Lung (tissue), 12 donors: ENCODE measurements around the gene JMJD8. TPM values are rescaled to one million over a fixed set of nuclear protein-coding genes. Genes with fewer than 3 reads are reported as not detected.
A peak's percentile ranks its signal among the peaks of the same experiment; 100 is the strongest.

Experiments
- ATAC-seq: fragments of 200-7000 bp; cut with Tn5 transposase; one replicate; pipeline ENCODE4 v1.9.1; 2020; ENCODE audit warnings: moderate number of reproducible peaks; ENCODE audit not compliant: insufficient read depth, low FRiP score
- DNase-seq, 3 donors: peaks; one replicate each; pipeline ENCODE4 v3.0.0-alpha.2; 2013 to 2017
- H3K27ac ChIP-seq, 2 donors: one replicate each; pipeline ENCODE4 v1.5.1; 2013; ENCODE audit warnings: mild to moderate bottlenecking in 2 of 2, moderate library complexity in 2 of 2, control low read depth in 1 of 2, inconsistent platforms in 1 of 2, low read depth in 1 of 2, low read length in 1 of 2
- H3K27me3 ChIP-seq, 3 donors: one replicate each; pipeline ENCODE4 v1.5.1; 2013; ENCODE audit warnings: low read length in 2 of 3; ENCODE audit not compliant: control insufficient read depth in 3 of 3, insufficient read depth in 3 of 3
- H3K36me3 ChIP-seq, 4 donors: one replicate each; pipeline ENCODE4 v1.5.1; 2013; ENCODE audit warnings: low read length in 4 of 4, mild to moderate bottlenecking in 1 of 4, moderate library complexity in 1 of 4; ENCODE audit not compliant: control insufficient read depth in 4 of 4, insufficient read depth in 4 of 4
- H3K4me1 ChIP-seq, 5 donors: one replicate each; pipeline ENCODE4 v1.5.1; 2013; ENCODE audit warnings: low read length in 5 of 5, mild to moderate bottlenecking in 2 of 5, moderate library complexity in 1 of 5; ENCODE audit not compliant: control insufficient read depth in 5 of 5, insufficient read depth in 5 of 5
- H3K4me3 ChIP-seq: one replicate; pipeline ENCODE4 v1.5.1; 2013; ENCODE audit warnings: mild to moderate bottlenecking, control low read depth, moderate library complexity
- H3K9ac ChIP-seq, 2 donors: one replicate each; pipeline ENCODE4 v1.5.1; 2013; ENCODE audit warnings: low read length in 2 of 2, control low read depth in 1 of 2; ENCODE audit not compliant: insufficient read depth in 1 of 2
- H3K9me3 ChIP-seq, 4 donors: one replicate each; pipeline ENCODE4 v1.5.1; 2013; ENCODE audit warnings: low read length in 3 of 4, mild to moderate bottlenecking in 1 of 4, moderate library complexity in 1 of 4; ENCODE audit not compliant: control insufficient read depth in 4 of 4, insufficient read depth in 3 of 4
- CTCF ChIP-seq: IDR thresholded peaks from 2 replicates; pipeline ENCODE4 v1.5.1; 2012; ENCODE audit warnings: mild to moderate bottlenecking; ENCODE audit errors: control extremely low read depth, extremely low read depth
- WGBS, 2 donors: extraction: QIAGEN DNeasy Blood & Tissue Kit; methylation state at CpG; one replicate each; pipeline ENCODE4 v1.1.7; 2013; 5-methylcytosine and 5-hydroxymethylcytosine counted together
- polyA plus RNA-seq, 2 donors: library from polyadenylated mRNA; stranded (reverse); fragments of 200-250 nt; gene quantifications; one replicate each; pipeline ENCODE4 v1.2.1, GENCODE V29; 2013
- total RNA-seq, 2 donors: library from RNA; depleted of rRNA in 1 of 2; stranded (reverse); fragments of >200 nt in 1 of 2; gene quantifications; one replicate each; pipeline ENCODE4 v1.2.1, GENCODE V29; 2014 to 2021
- donor health status: control.
- donor health status: control.
- donor health status: Bipolar disorder and iron deficiency.
- donor health status: healthy.
- donor health status: DM: yes; HTN: yes; CAD: no.

The JMJD8 gene
- total and polyA plus RNA-seq, 4 donors = 32.5 to 90.3 (median 57.9) TPM

- Histone ChIP-seq H3K4me3 (peak overlapping the region; percentile 72), H3K4me1 (peaks cover 4 to 32% (median 25%) of the 10 kb centered on the region in 5 donors), H3K27me3 (no peaks in the 10 kb centered on the region), H3K9me3 (no peaks in the 10 kb centered on the region), H3K36me3 (peaks cover 3 to 33% (median 22%) of the 10 kb centered on the region in 4 donors), H3K9ac (no peak overlapping the region), H3K27ac (peak overlapping the region; percentile 60 to 75)
- no peak for DNase-seq
- TF ChIP-seq CTCF = no peak
- WGBS, 2 donors = 19 to 28% methylated on average over 48 to 57 of the region's 57 CpGs
- ATAC-seq = no peak
Measured at GRCh38 chr16:683396-684070, 601 bp downstream of the JMJD8 start.

GRCh38 chr16:682493-683395 is 1.4 kb downstream of the JMJD8 start:
- ATAC-seq (no peak), DNase-seq (no peak)
- H3K9me3 ChIP-seq = no peaks in the 10 kb centered on the region
- TF ChIP-seq CTCF = no peak
- no peak overlapping the region for H3K9ac ChIP-seq
- peaks cover 4 to 33% (median 25%) of the 10 kb centered on the region in 5 donors for H3K4me1 ChIP-seq
- H3K27ac ChIP-seq = no peak overlapping the region
- no peak overlapping the region for H3K4me3 ChIP-seq
- peaks cover 3 to 33% (median 21%) of the 10 kb centered on the region in 4 donors for H3K36me3 ChIP-seq
- 89 to 91% methylated on average over 36 of the region's 36 CpGs for WGBS, 2 donors
- no peaks in the 10 kb centered on the region for H3K27me3 ChIP-seq

DNA sequence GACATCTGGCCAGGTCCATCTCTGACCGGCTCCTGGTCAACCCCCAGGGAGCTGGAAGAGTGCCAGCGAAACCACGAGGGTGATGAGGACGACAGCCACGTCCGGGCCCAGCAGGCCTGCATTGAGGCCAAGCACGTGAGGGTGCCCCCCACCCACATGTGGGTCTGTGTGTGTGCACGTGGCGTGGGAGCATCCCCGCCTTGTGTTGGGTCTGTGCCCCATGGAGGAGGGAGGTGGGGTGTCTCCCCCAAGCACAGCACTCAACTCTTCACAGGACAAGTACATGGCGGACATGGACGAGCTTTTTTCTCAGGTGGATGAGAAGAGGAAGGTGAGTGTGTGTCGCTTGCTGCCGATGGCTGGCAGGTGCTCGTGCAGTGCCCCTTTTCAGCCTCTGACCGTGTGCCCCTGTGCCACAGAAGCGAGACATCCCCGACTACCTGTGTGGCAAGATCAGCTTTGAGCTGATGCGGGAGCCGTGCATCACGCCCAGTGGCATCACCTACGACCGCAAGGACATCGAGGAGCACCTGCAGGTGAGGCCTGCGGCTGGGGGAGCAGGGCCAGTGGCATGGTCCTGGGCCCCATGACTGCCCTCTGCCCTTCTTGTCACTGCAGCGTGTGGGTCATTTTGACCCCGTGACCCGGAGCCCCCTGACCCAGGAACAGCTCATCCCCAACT is 2.2 kb downstream of the JMJD8 start:
- Histone ChIP-seq H3K9me3 (no peaks in the 10 kb centered on the region), H3K36me3 (peaks cover 3 to 28% (median 17%) of the 10 kb centered on the region in 4 donors), H3K9ac (no peak overlapping the region), H3K4me3 (no peak overlapping the region), H3K27me3 (no peaks in the 10 kb centered on the region), H3K4me1 (peaks cover 4 to 35% (median 25%) of the 10 kb centered on the region in 5 donors), H3K27ac (no peak overlapping the region)
- no peak for TF ChIP-seq CTCF
- DNase-seq (no peak), ATAC-seq (no peak)
- 77 to 79% methylated on average over 26 to 28 of the region's 28 CpGs for WGBS, 2 donors
